Measurements from ENCODE around the gene SLIT1.

SLIT1 gene

GRCh38 chr10:97128516-97129154 is 57.1 kb downstream of the SLIT1 start:
- TF ChIP-seq CTCF (IDR thresholded peaks at IDR 0.05): no peak
- H3K4me1 ChIP-seq (ENCODE audit: control insufficient read depth in 1 of 2, insufficient read depth in 1 of 2, low read depth in 1 of 2, low read length in 1 of 2): no peaks in the 10 kb centered on the region
- no peak overlapping the region for H3K27ac ChIP-seq
- H3K9me3 ChIP-seq: no peaks in the 10 kb centered on the region
- H3K36me3 ChIP-seq: no peaks in the 10 kb centered on the region
- peaks cover 20% of the 10 kb centered on the region for H3K27me3 ChIP-seq
- H3K4me3 ChIP-seq (ENCODE audit: low read depth in 1 of 2, low read length in 1 of 2): no peak overlapping the region

- Histone ChIP-seq H3K27me3 (peaks cover 20% of the 10 kb centered on the region), H3K4me1 (ENCODE audit: control insufficient read depth in 1 of 2, insufficient read depth in 1 of 2, low read depth in 1 of 2, low read length in 1 of 2) (no peaks in the 10 kb centered on the region), H3K4me3 (ENCODE audit: low read depth in 1 of 2, low read length in 1 of 2) (no peak overlapping the region), H3K27ac (no peak overlapping the region), H3K36me3 (no peaks in the 10 kb centered on the region), H3K9me3 (no peaks in the 10 kb centered on the region)
- no peak for TF ChIP-seq CTCF (IDR thresholded peaks at IDR 0.05)
Observed at GRCh38 chr10:97128039-97128492, 57.7 kb downstream of the SLIT1 start.

- H3K36me3 ChIP-seq: no peaks in the 10 kb centered on the region
- TF ChIP-seq CTCF (IDR thresholded peaks at IDR 0.05): no peak
- H3K27me3 ChIP-seq: peaks cover 23% of the 10 kb centered on the region
- H3K4me3 ChIP-seq (ENCODE audit: low read depth in 1 of 2, low read length in 1 of 2): no peak overlapping the region
- no peaks in the 10 kb centered on the region for H3K9me3 ChIP-seq
- H3K27ac ChIP-seq: no peak overlapping the region
- no peaks in the 10 kb centered on the region for H3K4me1 ChIP-seq (ENCODE audit: control insufficient read depth in 1 of 2, insufficient read depth in 1 of 2, low read depth in 1 of 2, low read length in 1 of 2)
Observed at GRCh38 chr10:97127509-97127908, 58.2 kb downstream of the SLIT1 start.

- no peak for TF ChIP-seq CTCF (IDR thresholded peaks at IDR 0.05)
- no peaks in the 10 kb centered on the region for H3K36me3 ChIP-seq
Observed at GRCh38 chr10:97124211-97124610, 61.5 kb downstream of the SLIT1 start.

GRCh38 chr10:97123765-97124164 is 62.0 kb downstream of the SLIT1 start:
- no peak overlapping the region for H3K4me3 ChIP-seq (ENCODE audit: low read depth in 1 of 2, low read length in 1 of 2)

More at GRCh38 chr10:97124211-97124610, 61.5 kb downstream of the SLIT1 start:
- Histone ChIP-seq H3K4me1 (ENCODE audit: control insufficient read depth in 1 of 2, insufficient read depth in 1 of 2, low read depth in 1 of 2, low read length in 1 of 2) (no peaks in the 10 kb centered on the region), H3K27me3 (peaks cover 37% of the 10 kb centered on the region), H3K9me3 (no peaks in the 10 kb centered on the region), H3K4me3 (ENCODE audit: low read depth in 1 of 2, low read length in 1 of 2) (no peak overlapping the region), H3K27ac (no peak overlapping the region)

More at GRCh38 chr10:97123765-97124164, 62.0 kb downstream of the SLIT1 start:
- Histone ChIP-seq H3K27ac (no peak overlapping the region), H3K9me3 (no peaks in the 10 kb centered on the region), H3K36me3 (no peaks in the 10 kb centered on the region), H3K4me1 (ENCODE audit: control insufficient read depth in 1 of 2, insufficient read depth in 1 of 2, low read depth in 1 of 2, low read length in 1 of 2) (no peaks in the 10 kb centered on the region), H3K27me3 (peaks cover 41% of the 10 kb centered on the region)
- TF ChIP-seq CTCF (IDR thresholded peaks at IDR 0.05): no peak
